ENCODE measurements around the gene REEP3. TPM values are rescaled to one million over a fixed set of nuclear protein-coding genes. Genes with fewer than 3 reads are reported as not detected.

REEP3 gene
- total RNA-seq, 1 experiment from 2014 or later: 34.7 TPM

DNA sequence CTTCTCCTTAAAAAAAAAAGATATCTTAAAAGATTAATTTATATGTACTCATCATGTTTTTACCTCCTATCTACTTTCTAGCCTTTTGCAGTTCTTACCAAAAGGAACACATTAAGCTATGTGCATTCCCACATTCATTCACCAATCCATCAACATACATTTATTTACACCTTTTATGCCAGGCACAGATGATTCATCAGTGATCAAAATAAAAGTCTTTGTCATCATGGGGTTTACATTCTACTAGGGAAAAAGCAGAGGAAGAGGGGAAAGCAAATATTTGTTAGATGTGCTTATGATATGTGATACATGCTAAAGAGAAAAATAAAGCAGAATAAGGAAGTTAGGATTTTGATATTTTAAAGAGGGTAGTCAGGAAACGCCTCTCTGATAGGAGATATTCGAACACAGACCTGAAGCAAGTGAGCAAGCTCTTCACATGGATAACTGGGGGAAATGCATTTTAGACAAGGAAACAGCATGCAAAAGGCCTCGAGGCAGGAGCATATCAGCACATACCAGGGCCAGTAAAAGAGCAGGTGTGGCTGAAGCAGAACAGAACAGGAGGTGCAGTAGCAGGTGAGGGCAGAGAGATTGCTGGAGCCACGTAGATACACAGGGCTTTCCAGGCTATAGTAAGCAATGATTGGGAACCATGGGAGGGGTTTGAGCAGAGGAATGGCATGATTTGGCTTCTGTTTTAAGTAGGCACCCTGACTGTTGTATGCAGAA is 67.4 kb downstream of the REEP3 start:
- DNase-seq (ENCODE audit: low read depth): no peak

DNA sequence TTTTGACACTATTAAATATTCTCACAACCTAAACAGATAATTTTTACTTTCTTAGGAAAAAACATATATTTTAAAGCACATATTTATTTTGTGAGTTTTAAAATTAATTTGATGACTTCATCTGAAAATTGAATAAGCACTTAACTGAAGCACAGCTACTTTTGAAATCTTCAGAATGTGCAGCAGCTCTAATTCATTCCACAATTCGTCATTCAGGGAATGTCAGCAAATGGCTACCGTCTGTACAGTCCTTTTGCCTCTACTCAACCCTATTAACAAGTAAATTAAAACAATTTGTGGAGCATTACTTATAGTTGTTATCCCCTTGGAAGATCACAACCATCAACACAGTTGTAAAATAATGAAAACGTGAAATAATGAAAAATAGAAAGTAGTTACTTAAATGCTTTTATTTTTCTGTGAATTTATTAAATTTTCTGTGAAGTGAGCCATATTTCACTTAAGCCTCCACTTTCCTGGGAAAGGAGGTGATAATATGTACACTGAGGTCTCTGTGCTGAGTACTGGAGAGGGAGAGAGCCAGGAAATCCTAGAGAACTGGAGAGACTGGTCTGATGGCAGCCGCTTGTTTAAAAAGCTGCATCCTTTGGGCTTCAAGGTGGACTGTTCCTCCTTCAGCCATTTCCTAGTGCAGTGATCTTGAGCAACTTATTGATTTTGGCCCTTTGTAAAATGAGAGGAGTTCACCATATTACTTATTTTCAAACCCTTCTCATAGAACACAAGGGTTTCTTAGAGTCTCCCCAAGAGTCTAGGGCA is 70.6 kb downstream of the REEP3 start:
- no peak for DNase-seq (ENCODE audit: low read depth)

DNA sequence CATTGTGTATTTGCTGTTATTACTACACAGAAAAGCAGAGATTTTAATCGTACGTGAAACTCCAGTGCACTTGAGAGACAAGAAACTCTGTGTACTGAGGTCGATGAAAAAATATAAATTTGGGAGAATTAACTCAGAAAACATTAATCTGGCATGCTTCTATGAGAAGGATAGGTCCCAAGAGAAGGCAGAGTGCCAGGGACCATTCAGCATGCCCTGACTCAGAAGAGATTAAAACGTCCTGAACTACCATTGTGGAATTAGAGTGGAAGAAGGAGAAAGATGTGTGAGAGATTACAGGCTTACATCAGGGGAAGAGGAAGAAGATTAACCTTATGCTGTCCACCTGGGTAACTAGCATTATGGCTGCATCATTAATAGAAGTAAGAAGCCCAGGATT is 72.4 kb downstream of the REEP3 start:
- no peak for DNase-seq (ENCODE audit: low read depth)

DNA sequence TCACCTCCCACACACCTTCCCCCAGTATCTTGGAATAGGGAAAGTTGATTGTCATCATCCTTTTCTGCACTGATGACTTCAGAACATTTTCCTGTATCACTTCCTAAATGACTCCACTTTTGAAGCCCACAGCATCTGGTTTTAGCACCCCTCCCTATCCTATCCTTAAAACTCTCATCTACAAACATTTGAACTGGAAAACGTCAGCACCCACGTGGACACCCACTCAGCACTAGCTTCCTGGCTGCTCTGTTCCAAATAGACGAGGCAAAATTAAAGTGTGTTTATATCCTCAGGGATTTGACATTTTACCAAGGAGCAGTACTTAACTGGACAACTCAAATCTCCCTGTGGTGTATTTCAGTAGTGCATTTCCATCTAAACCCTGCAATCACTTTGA is 73.9 kb downstream of the REEP3 start:
- no peak for DNase-seq (ENCODE audit: low read depth)

DNA sequence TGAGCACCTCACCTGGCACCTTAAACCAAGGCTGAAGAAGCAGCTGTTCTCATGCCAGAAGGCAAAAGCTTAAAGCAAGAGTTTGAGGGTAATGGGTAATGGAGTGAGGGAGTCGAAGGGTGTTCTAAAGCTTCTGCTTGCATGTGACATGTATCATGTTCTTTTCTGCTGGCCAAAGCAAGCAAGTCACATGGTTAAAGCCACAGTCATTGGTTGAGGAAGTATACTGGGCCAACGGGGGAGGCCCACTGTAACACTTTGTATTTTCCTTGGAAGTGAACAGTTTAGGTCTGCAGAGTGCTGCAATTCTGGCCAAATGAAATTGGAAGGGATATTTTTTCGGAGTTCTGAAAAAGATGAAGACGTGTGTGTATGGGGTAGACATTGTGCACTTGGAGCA is 75.7 kb downstream of the REEP3 start:
- DNase-seq (ENCODE audit: low read depth): no peak

DNA sequence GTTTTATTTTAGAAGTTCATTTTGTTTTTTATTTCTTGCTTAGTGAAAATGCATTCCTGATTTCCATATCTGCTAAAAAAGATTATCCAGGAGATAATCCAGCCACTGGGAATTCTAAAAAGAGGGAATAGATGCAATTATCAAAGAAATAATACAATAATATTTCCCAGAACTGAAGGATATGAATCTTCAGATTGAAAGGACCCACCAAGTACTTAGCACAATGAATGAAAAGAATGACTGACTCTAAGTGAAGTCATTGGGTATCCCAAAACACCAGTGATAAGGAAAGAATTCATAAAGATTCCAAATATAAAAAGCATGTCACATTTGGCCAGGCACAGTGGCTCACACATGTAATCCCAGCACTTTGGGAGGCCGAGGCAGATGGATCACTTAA is 79.3 kb downstream of the REEP3 start:
- no peak for DNase-seq (ENCODE audit: low read depth)

DNA sequence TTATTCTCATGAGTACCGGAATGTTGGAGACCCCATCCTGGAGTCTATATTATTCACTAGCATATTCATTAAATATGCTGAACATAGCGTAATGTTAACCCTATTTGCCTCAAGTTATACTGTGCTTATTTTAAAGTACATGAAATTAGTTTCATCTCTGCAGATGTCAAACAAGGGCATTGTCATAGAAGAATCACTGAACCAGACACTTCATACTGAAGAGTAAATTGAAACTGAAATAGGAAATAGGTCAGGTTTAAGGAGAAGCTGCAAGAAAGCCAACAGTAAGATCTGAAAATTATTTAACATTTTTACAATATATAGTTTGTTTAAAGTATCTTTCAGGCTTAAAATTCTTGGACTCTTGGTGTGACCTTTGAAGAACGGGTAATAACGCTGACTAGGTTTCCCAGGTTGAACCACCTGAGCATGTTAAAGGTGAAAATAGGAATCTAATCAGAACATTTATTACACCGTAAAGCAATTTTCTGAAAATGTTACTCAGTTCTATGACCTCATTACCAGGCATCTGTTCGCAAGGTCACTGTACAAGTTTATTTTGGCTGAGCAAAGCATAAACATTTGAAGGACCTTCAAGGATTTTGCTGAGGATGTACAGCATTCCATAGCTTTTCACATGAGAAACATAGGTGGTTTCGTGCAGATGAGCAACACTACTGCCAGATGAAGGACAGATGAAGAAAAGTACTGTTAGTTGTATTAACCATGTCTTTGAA is 82.7 kb downstream of the REEP3 start:
- no peak for DNase-seq (ENCODE audit: low read depth)

DNA sequence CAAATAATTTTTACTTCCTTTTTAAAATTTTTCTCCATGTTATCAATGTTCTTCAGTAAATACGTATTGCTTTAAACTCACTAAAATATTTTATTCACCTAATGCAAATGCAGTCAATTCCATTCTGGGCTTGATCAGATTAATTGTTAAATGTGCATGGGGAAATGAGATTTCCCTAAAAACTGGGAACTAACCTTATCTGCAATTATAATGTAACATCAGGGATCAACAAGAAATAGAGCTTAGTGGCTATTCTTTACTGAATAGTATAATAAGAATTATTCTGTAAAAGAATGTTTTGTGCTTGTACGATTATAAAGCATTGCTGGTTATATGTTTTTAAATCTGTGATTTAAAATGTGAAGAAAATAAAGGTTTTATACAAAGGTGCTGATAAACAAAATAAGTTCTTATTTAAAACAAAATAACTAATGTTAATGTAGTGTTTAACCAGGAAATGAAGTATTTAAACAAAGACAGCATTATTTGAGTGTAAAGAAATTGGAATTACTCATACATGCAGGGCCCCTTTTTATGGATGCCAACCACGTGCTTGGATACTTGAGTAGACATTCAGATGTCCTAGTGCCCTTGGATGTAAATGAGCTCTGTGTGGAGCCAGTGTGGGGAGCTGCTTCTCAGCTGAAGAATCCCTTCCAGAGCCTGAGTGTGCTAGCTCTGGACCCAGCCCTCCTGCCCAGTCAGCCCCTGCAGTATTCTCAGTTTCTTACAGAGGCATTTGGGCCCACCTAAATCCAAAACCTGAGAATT is 84.2 kb downstream of the REEP3 start:
- DNase-seq (ENCODE audit: low read depth): peak; percentile 11

DNA sequence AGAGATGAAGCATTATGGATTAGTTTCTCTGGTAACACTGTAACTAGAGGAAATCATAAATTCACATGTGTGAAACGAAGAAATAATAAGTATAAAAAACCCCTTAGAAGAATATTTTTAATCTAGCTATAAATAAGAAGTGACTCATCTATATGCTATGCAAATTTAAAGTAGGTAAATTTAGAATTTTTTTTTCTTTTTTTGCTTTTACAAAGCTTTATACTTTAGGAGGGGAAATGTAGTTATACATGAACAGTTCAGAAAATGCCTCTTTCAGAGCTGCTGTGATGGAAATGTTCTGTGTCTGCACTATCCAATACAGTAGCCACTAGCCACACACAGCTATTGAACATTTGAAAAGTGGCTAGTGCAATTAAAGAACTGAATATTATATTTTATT is 87.3 kb downstream of the REEP3 start:
- no peak for DNase-seq (ENCODE audit: low read depth)

DNA sequence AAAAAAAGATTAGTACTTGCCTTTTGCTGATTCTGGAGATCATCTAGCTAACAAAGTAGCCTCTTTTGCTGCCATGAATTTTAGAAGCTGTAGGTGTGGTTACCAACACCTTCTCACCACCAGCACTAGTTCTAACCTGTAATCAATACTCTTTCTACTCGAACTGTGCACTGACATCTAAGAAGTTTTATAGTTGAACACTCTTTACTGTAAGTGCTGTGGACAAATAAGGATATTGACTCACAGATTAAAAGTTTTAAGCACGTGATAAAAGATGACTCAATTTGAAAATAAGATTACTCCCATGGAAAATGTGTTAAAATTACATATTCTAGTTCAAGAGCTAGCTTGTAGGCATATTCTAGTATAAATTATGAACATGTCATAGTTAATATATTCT is 89.9 kb downstream of the REEP3 start:
- no peak for DNase-seq (ENCODE audit: low read depth)

DNA sequence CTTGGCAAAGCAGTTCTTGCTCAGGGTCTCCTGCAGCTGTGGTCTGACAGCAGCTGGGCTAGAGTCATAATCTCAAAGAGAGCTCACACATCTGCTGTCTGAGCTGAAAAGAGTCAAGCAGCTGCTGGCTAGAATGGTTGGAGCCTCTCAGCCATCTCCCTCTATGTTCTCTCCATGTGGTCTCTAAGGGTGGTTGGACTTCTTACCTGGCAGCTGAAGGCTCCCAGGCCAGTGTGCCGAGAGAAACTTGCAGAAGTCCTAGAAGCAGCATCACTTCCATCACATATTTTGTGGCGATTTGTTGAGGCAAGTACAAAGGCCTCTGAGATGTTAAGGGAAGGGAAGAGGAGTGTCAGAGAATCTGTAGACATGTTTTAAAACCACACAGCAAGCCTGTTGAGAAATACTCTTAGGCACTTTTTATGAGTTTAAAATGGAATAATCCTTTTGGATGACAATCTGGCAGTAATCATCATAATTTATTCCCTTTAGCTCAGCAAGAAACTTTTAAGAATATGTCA is 93.2 kb downstream of the REEP3 start:
- no peak for DNase-seq (ENCODE audit: low read depth)

DNA sequence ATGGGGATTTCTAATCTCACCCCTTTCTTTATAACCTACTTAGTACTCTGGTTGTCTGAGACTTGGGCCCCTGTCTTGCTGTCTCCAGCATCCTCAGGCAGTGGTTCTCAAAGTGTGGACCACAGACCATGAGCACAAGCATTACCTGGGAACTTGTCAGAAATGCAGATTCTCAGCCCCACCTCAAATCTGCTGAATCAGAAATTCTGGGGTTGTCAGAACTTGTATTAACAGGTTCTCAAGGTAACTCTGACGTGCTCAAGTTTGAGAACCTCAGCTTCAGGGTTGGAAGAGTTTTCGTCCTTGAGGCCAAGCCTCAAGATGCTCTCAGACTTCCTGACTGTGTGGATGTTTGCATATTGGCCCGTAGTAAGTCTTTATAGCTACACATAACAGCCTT is 97.4 kb downstream of the REEP3 start:
- no peak for DNase-seq (ENCODE audit: low read depth)

DNA sequence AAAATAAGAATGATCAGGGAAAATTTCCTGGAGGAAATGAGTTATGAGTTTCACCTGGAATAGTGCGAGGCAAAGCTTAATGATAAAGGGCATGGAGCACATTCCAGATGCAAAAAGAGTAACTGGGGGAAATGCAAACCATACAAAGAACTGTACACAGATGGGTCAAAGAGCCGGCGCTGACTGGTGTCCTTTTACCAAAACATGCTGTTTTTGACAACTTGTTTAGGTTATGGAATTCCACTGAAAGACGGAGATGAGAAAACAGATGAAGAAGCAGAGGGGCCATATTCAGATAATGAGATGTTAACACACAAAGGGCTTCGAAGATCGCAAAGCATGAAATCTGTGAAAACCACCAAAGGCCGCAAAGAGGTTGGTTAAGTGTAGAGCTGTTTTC is 98.2 kb downstream of the REEP3 start:
- DNase-seq (ENCODE audit: low read depth): no peak

DNA sequence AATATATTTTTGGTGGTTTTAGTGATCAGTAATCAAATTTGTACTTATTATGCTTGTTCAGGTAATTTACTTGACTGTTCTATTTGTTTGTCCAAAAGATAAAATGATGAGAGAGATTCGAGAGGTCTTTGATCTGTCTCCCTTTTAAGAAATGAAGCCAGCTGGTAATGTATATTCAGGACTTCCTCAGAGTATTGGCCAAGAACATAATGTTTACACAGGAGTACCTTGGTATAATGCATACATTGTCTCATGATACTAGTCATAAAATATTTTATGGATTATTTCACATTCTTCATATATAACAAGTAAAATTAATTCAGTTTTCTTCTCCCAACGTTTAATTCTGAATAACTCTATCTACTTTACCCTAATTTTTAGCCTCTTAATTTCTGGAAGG is 100.9 kb downstream of the REEP3 start:
- DNase-seq (ENCODE audit: low read depth): no peak

DNA sequence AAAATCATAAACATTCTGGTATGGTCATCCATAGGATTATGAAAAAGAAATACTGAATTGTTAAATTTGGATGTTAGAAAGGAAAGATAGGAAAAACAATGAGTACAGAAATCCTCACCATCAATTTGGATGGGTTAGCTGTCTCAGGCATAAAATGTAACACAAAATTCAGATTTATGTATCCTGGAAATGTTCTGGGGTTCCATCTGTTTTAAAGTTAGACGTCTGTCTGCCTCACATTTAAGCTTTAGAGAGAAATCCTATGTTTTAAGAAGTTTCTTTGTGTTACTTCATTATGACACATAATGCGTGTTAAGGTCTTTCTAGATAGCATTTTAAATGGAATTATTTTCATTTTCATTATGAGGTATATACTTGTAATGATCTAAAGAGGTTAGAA is 103.5 kb downstream of the REEP3 start:
- DNase-seq (ENCODE audit: low read depth): no peak

DNA sequence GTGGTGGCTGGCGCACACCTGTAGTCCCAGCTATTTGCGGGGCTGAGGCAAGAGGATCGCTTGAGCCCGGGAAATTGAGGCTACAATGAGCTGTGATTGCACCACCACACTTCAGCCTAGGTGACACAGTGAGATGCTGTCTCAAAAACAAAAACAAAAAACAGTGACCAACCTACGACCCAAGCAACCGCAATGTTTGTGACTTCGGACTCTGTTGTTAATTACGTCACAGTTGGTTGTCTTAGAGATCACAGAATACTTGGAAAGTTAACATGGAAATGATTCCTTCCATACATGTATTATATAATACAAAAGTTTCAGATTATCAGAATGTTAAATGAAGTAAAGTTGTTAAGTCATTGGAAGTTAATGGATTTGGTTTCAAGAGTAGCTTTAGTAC is 106.2 kb downstream of the REEP3 start:
- no peak for DNase-seq (ENCODE audit: low read depth)

DNA sequence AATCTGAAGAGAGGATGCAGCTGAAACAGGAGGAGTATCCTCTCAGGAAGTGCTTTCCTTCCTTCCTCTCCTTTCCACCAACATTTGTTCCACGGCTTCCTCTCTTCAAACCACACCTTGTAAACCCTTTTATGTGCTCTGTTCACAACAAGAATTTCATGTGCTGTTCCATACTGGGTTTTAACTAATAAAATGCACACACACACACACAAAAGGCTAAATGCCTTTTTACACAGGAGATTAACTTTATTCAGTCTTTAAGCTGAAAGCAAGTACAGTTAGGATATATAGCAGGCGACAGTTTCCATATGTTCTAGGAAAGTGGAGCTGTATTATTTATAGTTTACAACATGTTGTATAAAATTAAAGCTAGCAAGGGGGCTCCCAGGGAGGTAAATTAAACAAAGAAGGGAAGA is 106.7 kb downstream of the REEP3 start:
- DNase-seq (ENCODE audit: low read depth): no peak

DNA sequence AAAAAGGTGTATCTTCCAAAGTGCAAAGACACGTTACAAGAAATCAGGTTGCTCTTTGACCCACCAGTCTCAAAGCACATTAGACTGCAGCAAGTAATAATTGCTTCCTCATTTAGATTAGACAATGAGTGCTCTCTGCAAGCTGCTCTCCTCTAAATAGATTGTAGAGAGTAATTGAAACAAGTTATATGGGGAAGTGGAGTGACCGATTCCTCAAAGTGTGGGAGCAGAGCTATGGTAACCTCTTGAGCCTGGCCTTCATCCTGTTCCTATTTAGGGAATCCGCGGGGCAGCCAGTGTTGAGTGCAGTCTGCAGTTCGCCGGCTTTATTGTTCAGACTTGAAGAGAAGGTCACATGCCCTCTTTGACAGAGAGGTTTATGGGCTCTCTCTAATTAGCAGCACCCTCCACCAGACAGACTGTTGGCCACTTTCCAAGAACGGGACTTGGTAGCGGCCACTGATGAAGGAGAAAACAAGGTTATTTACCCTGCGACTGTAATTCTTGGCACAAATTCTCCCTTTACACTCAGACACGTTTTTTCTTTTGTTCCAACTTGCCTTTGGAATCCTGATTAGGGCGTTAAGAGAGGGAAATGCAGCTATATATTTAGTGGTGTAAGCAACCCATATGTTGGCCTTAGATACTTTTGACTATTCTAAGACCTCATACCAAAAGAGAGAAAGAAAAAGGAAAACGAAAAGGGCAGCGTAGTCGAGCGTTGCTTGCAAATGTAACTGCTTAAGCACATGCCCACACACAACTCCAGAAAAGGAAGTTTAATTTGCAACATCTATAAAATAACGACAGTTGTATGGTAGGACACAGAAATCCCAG is 107.5 kb downstream of the REEP3 start:
- peak; percentile 40 for DNase-seq (ENCODE audit: low read depth)

DNA sequence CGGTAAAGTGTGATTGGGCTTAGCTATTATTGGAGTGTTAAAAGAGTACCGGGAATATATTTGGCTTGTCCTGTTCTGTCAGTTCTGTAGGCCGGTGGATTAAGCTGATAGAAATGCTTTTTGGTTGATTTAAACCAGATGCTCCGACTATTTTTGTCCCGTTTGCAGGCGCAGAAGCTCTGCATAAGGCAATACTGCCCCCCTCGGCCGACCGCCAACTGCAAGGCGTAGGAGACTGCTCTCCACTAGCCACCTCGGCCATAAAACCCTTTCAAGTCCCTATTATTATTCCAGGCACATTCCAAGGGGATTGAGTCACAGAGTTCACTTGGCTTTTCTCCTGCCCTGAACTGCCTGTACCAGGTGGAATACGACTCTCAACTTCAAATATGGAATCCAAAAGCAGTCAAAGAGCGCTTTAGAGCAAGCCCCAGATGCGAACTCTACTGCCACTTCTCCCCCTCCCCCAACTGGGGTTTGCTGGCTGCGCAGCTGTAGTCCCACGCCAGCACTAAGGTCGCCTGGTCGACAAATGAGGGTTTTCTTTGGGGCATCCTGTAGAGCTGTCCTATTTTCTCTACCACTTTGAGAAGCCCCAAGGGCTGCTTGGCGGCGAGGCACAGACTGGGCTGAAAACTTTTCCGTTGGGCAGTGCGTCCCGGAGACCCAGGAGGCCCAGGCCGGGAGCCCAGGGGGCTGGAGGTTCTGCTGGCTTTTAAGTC is 108.3 kb downstream of the REEP3 start:
- DNase-seq (ENCODE audit: low read depth): peak; percentile 96
